DLD1 (cell line): Measurements from ENCODE around the gene ARL15.

Experiments
- in situ Hi-C: cut with HindIII; loops from 2 replicates; pipeline ENCODE4 v1.10.0; 2017; ENCODE audit warnings: low sequenced_read_pairs

The ARL15 gene

GRCh38 chr5:54254482-54255198 lies 55.7 kb downstream of the ARL15 start:
- in situ Hi-C loops: no loop called here

GRCh38 chr5:54251981-54252380 lies 58.4 kb downstream of the ARL15 start:
- in situ Hi-C loops: no loop called here

- in situ Hi-C loops: no loop called here
Measured at GRCh38 chr5:54249210-54250028, 61.0 kb downstream of the ARL15 start.

GRCh38 chr5:54247226-54247625 lies 63.1 kb downstream of the ARL15 start:
- in situ Hi-C loops: no loop called here

GRCh38 chr5:54243483-54244080 lies 66.8 kb downstream of the ARL15 start:
- in situ Hi-C loops: no loop called here

- in situ Hi-C loops: no loop called here
Measured at GRCh38 chr5:54242297-54242696, 68.1 kb downstream of the ARL15 start.

GRCh38 chr5:54234304-54234933 lies 76.0 kb downstream of the ARL15 start:
- in situ Hi-C loops: no loop called here

GRCh38 chr5:54230936-54231685 lies 79.3 kb downstream of the ARL15 start:
- in situ Hi-C loops: no loop called here

GRCh38 chr5:54229041-54229780 lies 81.2 kb downstream of the ARL15 start:
- in situ Hi-C loops: no loop called here

- in situ Hi-C loops: no loop called here
Measured at GRCh38 chr5:54227759-54228158, 82.6 kb downstream of the ARL15 start.

- in situ Hi-C loops: no loop called here
Measured at GRCh38 chr5:54227109-54227508, 83.3 kb downstream of the ARL15 start.

- in situ Hi-C loops: no loop called here
Measured at GRCh38 chr5:54226215-54226614, 84.2 kb downstream of the ARL15 start.

GRCh38 chr5:54224103-54224826 lies 86.1 kb downstream of the ARL15 start:
- in situ Hi-C loops: no loop called here

GRCh38 chr5:54222336-54222735 lies 88.0 kb downstream of the ARL15 start:
- in situ Hi-C loops: no loop called here

GRCh38 chr5:54221135-54221534 lies 89.2 kb downstream of the ARL15 start:
- in situ Hi-C loops: no loop called here

GRCh38 chr5:54220230-54221040 lies 89.9 kb downstream of the ARL15 start:
- in situ Hi-C loops: no loop called here

GRCh38 chr5:54217826-54218503 lies 92.4 kb downstream of the ARL15 start:
- in situ Hi-C loops: no loop called here

- in situ Hi-C loops: no loop called here
Measured at GRCh38 chr5:54215233-54215736, 95.1 kb downstream of the ARL15 start.
